ENCODE measurements around the gene DMTF1.

The DMTF1 gene

DNA sequence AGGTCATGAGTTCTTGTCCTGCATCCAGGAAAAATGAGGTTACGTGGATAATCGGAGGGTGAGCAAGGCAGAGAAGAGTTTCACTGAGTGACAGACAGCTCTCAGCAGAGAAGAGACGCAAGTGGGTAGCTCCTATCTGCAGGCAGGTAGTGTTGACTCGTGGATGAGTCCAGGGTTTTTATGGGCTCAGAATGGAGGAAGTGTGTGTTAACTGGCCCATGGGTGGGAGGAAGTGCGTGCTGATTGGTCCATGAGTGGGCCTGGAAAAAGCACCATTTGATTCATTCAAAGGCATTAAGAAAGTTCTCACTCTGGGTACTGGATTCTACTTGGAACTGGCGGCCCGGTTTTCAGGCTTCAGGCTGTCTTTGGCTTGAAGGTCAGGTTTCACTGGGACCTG is 4.8 kb upstream of the DMTF1 start:
- DNase-seq (ENCODE audit: low read depth): no peak

DNA sequence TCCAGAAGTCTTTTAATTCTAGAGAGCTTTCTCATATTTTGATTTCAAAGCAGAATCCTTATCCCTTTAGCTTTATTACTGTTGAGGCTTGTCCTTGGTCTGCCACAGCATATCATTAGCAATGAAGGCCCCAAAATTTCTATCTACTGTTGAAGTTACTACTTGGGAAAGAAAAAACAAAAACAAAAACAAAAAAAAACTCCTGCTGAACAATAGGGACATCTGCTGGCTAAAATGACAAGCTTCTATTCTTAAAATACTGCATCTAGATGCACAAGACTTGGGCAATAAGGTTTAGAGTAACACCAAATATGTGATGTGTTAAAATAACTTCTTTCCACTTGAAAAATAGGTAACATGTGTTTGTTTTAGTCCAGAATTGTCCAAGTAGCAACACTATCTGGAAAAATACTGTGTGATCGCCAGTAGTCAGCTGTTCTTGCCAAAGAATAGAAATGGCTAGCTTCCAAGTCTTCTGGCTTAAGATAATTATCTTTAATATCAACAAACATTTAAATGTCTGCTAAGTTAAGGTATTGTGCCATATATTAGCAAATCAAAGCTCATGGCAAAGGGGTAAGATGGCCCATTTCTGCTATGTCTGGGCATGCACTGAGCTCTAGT is 3.8 kb upstream of the DMTF1 start:
- DNase-seq (ENCODE audit: low read depth): no peak

- no peak for DNase-seq (ENCODE audit: low read depth)
Measured at GRCh38 chr7:87151002-87151728, 1.1 kb upstream of the DMTF1 start.

- DNase-seq (ENCODE audit: low read depth): no peak
Measured at GRCh38 chr7:87151729-87152111, 533 bp upstream of the DMTF1 start.

DNA sequence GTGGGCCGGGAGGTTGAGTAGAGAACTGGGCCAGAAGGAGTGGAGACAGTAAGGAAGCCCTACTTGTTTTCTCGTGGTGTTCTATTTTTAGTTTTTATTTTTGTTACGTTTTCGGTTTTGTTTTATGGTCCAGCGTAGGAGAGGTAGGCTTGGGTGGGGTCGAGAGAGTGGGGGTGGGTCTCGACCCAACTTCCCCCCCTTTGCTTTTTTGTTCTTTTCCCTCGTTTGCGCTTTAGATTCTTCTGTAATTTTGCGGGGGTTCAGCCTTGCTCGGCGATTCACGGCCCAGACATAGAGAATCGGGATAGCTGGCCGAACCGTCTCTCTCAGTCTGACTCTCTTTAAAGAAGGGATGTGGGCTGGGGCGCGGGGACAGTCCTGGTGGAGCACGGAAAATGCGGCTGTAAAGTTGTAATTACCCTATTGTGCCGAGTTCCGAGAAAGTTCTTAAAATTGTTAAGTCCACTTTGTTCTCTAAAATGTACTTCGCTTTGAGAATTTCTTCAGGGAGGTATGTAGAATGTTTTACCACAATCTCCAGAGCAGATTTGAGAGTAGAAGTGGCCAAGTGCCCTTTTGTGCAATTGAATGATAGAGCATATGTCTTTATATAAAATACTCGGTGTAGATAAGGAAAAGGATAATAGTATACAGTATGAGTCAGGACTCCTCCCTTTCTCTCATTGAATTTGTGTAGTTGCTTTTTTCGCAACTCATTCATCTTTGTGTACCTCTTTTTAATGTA is 816 bp downstream of the DMTF1 start:
- no peak for DNase-seq (ENCODE audit: low read depth)

DNA sequence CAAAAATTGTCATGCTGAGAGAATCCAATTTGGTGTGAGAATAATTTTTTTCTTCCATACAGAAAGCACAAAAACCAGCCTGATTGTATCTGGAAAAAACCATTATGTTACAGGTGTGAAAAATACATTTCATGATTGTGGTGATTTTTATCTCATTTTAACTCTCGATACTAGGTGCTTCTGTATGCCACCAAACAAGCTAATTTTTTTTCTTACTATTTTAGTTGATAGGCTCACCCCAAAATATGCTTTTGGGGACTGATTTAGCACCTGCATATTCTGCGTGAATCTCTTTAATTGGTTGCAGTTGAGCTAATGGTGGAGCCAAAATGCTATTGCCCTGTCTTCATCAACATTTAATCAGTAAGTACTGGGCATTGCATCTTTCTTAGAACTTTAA is 1.9 kb downstream of the DMTF1 start:
- no peak for DNase-seq (ENCODE audit: low read depth)

- DNase-seq (ENCODE audit: low read depth): no peak
Measured at GRCh38 chr7:87154569-87154968, 2.3 kb downstream of the DMTF1 start.

- no peak for DNase-seq (ENCODE audit: low read depth)
Measured at GRCh38 chr7:87155788-87156187, 3.5 kb downstream of the DMTF1 start.

- DNase-seq (ENCODE audit: low read depth): no peak
Measured at GRCh38 chr7:87156709-87157108, 4.5 kb downstream of the DMTF1 start.

DNA sequence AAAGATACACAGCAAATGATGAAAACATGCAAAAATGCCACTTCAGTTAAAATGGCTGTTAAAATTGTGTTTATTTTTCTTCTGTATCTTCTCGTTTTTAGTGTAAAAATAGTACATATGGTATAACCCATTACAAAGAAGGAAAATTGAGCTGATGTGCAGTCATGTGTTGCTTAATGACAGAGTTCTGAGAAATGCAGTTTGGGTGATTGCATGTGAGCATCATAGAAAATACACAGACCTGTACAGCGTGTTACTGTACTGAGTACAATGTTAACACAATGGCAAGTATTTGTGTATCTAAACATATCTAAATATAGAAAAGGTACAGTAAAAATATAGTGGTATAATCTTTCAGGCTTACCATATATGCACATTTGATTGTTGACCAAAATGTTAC is 7.3 kb downstream of the DMTF1 start:
- no peak for DNase-seq (ENCODE audit: low read depth)

- DNase-seq (ENCODE audit: low read depth): no peak
Measured at GRCh38 chr7:87164433-87164832, 12.2 kb downstream of the DMTF1 start.

DNA sequence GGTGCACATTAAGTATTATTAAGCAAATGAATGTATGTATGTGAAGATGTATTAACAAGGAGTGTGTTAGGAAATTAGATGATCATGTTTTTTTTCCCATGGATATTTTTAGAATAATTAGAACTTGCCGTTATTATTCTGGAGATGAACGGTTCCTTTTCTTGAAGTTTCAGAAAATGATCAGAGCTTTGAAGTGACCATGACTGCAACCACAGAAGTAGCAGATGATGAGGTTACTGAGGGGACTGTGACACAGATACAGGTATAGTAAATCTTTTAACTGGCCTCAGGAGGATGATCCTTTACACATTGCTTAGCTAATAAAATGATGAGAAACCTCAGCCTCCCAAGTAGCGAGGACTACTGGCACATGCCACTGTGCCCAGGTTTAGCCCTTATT is 18.6 kb downstream of the DMTF1 start:
- no peak for DNase-seq (ENCODE audit: low read depth)

DNA sequence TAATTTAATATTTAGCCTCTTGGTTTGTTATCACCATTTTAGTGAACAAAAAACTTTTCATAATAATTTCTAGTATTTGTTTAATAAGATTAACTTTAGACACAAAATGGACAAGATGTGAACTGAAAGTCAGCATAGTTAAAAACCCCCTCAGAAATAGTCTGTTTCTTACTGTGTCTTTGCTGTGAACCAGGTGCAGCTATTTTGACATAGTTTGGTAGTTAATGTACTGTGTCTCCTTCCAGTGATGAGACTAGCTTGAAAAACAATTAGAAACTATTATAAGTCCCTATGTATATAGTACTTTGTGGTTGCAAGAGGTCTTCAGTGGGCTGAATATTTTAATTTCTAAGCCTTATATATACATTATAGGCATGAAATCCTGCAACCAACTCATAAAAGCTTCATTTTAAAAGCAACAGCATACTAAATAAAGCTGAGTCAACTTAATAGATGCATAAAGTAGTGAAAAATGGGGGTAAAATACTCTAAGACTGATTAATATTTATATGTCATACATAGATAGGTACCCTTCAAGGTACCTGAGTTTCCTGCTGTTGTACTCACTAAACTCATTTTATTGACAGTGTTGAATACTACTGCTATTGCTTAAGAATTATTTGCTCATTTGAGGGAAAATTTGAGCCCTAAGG is 19.2 kb downstream of the DMTF1 start:
- no peak for DNase-seq (ENCODE audit: low read depth)

- DNase-seq (ENCODE audit: low read depth): no peak
Measured at GRCh38 chr7:87173471-87173870, 21.2 kb downstream of the DMTF1 start.

GRCh38 chr7:87178320-87178719 is 26.1 kb downstream of the DMTF1 start:
- DNase-seq (ENCODE audit: low read depth): no peak

- no peak for DNase-seq (ENCODE audit: low read depth)
Measured at GRCh38 chr7:87179180-87179579, 26.9 kb downstream of the DMTF1 start.

- no peak for DNase-seq (ENCODE audit: low read depth)
Measured at GRCh38 chr7:87187120-87187519, 34.9 kb downstream of the DMTF1 start.

DNA sequence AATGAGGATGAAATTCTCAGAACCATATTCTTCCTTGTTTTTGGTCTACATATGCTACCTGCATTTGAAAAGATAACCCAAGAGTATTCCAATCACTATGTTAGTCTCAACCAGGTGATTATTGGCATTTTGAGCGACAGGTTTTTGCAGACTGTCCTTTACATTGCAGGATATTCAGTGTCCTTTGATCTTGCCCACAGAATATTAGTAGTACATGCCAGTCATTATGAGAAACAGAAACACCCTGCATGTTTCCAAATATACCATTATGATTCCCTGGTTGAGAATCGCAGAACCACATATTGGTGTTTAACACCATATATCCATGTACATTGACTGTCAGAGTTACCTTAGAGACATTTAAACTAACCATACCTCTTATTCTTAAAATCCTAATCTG is 36.7 kb downstream of the DMTF1 start:
- no peak for DNase-seq (ENCODE audit: low read depth)

DNA sequence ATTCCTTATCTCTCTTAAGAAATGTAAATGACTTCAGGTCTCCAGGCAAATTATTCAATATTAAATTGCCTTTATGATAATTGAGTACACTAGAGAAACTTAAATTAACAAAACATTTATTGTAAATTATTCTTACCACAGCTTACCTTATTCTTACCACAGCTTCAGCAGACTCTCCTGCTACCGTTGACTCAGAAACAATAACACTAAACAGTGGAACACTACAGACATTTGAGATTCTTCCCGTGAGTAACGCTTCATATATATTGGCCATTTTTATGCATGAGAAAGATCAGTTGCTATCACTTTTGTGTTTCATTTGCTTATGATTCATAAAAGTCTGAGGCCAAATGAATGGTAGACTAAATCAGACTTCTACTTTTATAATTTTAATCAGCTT is 38.5 kb downstream of the DMTF1 start:
- DNase-seq (ENCODE audit: low read depth): no peak

DNA sequence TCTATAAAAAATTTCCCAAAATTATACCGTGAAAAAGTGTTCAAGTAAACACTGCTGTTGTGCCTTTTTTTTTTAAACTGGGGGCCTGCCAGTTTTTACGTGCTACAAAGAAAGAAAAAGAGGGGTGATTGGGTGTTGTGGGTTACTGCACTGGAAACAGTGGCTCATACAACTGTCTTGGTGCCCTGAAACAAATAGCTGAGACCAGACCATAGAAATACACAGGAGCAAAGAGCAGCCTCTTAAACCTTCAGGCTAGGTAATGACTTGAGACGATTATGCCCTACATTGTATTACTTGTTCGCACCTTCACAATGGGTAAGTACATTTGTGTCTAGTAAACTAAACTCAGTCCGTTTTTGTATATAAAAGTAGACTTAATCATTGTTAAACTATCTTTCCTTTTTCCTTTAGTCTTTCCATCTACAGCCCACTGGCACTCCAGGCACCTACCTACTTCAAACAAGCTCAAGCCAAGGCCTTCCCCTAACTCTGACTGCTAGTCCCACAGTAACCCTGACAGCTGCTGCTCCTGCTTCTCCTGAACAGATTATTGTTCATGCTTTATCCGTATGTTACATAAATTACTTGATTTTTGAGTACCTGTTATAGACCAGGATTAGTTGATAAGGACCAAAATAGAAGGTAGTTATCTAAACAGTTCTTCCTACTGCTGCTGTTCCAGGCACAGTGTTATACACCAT is 40.7 kb downstream of the DMTF1 start:
- no peak for DNase-seq (ENCODE audit: low read depth)

DNA sequence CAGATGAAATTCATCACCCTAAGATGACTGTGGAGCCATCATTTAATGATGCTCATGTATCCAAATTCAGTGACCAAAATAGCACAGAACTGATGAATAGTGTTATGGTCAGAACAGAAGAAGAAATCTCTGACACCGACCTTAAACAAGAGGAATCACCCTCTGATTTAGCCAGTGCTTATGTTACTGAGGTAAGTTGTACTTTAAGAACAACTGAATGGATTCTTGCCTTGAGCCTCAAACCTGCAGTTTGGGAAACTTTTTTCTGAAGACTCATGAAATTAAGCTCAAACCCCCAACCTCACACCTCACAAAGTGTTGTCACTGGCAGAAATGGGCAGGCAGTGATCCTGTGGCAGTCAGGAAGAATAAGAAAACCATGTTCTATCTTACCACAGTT is 41.7 kb downstream of the DMTF1 start:
- no peak for DNase-seq (ENCODE audit: low read depth)

- DNase-seq (ENCODE audit: low read depth): no peak
Measured at GRCh38 chr7:87199241-87199640, 47.0 kb downstream of the DMTF1 start.
